Kidney (tissue), 14 donors: ENCODE data around the gene CIAO3. TPM values are rescaled to one million over a fixed set of nuclear protein-coding genes. Genes with fewer than 3 reads are reported as not detected.

Source experiments
- DNase-seq, 5 donors: peaks; one replicate each; pipeline ENCODE4 v3.0.0-alpha.2; 2013 to 2020
- FAIRE-seq: peaks from 2 replicates; lab custom pipeline; 2012; peaks lifted over from hg19 to GRCh38; lab: Jason Lieb, UNC
- H3K27ac ChIP-seq, 2 donors: one replicate each; pipeline ENCODE4 v1.7.0; 2013; ENCODE audit warnings: low read depth in 2 of 2, low read length in 2 of 2, inconsistent platforms in 1 of 2
- H3K27me3 ChIP-seq: one replicate; pipeline ENCODE4 v1.7.1; 2013; ENCODE audit warnings: low read length, inconsistent platforms; ENCODE audit not compliant: control insufficient read depth, insufficient read depth
- H3K36me3 ChIP-seq, 3 donors: one replicate each; pipeline versions ENCODE4 v1.7.0 to v1.7.1; 2013; ENCODE audit warnings: low read length in 3 of 3, control low read depth in 1 of 3, inconsistent platforms in 1 of 3; ENCODE audit not compliant: insufficient read depth in 3 of 3, control insufficient read depth in 2 of 3
- H3K4me1 ChIP-seq, 3 donors: one replicate each; pipeline versions ENCODE4 v1.7.0 to v1.7.1; 2013; ENCODE audit warnings: low read length in 3 of 3, inconsistent platforms in 1 of 3, low read depth in 1 of 3; ENCODE audit not compliant: control insufficient read depth in 2 of 3, insufficient read depth in 2 of 3
- H3K4me3 ChIP-seq, 3 donors: one replicate each; pipeline versions ENCODE4 v1.7.0 to v1.8.1; 2013; ENCODE audit warnings: low read length in 3 of 3, control low read depth in 1 of 3, inconsistent platforms in 1 of 3
- H3K9ac ChIP-seq, 3 donors: one replicate each; pipeline versions ENCODE4 v1.7.0 to v1.7.1; 2013; ENCODE audit warnings: low read length in 3 of 3, control low read depth in 1 of 3, inconsistent platforms in 1 of 3
- H3K9me3 ChIP-seq, 3 donors: one replicate each; pipeline versions ENCODE4 v1.7.0 to v1.7.1; 2013; ENCODE audit warnings: low read length in 3 of 3, control low read depth in 1 of 3, inconsistent platforms in 1 of 3; ENCODE audit not compliant: control insufficient read depth in 2 of 3, insufficient read depth in 1 of 3
- intact Hi-C: fragments of 100-400 bp; cut with DNase I; formaldehyde crosslinking; loops from one replicate; pipeline ENCODE4 v1.11.1; 2022
- microRNA-seq: library from miRNA; unstranded; fragments of <30 nt; microRNA quantifications from one replicate; pipeline ENCODE4 v1.2.0, GENCODE V29; 2020
- polyA plus RNA-seq: library from polyadenylated mRNA; stranded (reverse); fragments of 350-450 nt; fragmentation: Illumina TruSeq; extraction: RNeasy Lipid Tissue Mini Kit (QIAGEN cat#74804); gene quantifications from one replicate; pipeline ENCODE4 v1.2.3, GENCODE V29; 2014; ENCODE audit warnings: low read depth, low replicate concordance; ENCODE audit not compliant: insufficient read depth
- total RNA-seq: library from RNA; stranded (reverse); fragmentation: NEBNext Ultra II Directional; extraction: Animal tissue kit (Norgen Biotek cat#: 25700); gene quantifications from one replicate; pipeline ENCODE4 v1.2.1, GENCODE V29; 2021
- TF ChIP-seq, protein P1 (sequence below): IDR thresholded peaks from 3 replicates; pipeline ENCODE4 v1.5.1; 2012; ENCODE audit warnings: mild to moderate bottlenecking, moderate library complexity, borderline replicate concordance; ENCODE audit not compliant: insufficient read depth; ENCODE audit errors: extremely low read depth
- donor health status: control.
- donor health status: control.
- donor health status: control.
- donor health status: control.
- donor health status: control.
- donor health status: DM: yes; HTN: yes; CAD: no.
- donor health status: Normal renal cell carcinoma (clear cell type).

CIAO3 gene
- total and polyA plus RNA-seq, 2 donors from 2014 or later, result 36.8 to 37.7 TPM

DNA sequence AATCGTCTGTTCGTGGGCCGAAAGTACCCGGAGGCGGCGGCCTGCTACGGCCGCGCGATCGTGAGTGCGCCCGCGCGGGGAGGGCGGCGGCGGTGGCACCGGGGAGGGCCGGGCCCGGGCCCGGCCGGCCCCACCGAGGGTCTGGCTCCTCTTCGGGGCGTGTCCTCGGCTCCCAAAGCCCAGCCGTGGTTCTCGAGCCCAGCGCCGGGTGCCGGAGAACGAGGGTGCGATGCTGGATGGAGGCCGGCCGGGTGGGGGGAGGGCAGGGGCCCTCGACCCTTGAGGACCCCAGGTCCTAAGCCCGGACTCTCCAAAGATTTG is 60.2 kb downstream of the CIAO3 start:
- Histone ChIP-seq H3K4me3 (peak overlapping the region; percentile 42 to 79 (median 77)), H3K27ac (peak overlapping the region; percentile 9 to 51), H3K36me3 (peaks cover 5 to 19% (median 8%) of the 10 kb centered on the region in 3 donors), H3K9ac (peak overlapping the region in 2 of 3 donors; percentile 64 to 71), H3K27me3 (no peaks in the 10 kb centered on the region), H3K9me3 (no peaks in the 10 kb centered on the region), H3K4me1 (peaks cover 0 to 42% (median 12%) of the 10 kb centered on the region in 3 donors)
- FAIRE-seq, result no peak
- no peak for DNase-seq
- TF ChIP-seq, protein P1, sequence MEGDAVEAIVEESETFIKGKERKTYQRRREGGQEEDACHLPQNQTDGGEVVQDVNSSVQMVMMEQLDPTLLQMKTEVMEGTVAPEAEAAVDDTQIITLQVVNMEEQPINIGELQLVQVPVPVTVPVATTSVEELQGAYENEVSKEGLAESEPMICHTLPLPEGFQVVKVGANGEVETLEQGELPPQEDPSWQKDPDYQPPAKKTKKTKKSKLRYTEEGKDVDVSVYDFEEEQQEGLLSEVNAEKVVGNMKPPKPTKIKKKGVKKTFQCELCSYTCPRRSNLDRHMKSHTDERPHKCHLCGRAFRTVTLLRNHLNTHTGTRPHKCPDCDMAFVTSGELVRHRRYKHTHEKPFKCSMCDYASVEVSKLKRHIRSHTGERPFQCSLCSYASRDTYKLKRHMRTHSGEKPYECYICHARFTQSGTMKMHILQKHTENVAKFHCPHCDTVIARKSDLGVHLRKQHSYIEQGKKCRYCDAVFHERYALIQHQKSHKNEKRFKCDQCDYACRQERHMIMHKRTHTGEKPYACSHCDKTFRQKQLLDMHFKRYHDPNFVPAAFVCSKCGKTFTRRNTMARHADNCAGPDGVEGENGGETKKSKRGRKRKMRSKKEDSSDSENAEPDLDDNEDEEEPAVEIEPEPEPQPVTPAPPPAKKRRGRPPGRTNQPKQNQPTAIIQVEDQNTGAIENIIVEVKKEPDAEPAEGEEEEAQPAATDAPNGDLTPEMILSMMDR, result no peak
- intact Hi-C loops, result no loop called here

DNA sequence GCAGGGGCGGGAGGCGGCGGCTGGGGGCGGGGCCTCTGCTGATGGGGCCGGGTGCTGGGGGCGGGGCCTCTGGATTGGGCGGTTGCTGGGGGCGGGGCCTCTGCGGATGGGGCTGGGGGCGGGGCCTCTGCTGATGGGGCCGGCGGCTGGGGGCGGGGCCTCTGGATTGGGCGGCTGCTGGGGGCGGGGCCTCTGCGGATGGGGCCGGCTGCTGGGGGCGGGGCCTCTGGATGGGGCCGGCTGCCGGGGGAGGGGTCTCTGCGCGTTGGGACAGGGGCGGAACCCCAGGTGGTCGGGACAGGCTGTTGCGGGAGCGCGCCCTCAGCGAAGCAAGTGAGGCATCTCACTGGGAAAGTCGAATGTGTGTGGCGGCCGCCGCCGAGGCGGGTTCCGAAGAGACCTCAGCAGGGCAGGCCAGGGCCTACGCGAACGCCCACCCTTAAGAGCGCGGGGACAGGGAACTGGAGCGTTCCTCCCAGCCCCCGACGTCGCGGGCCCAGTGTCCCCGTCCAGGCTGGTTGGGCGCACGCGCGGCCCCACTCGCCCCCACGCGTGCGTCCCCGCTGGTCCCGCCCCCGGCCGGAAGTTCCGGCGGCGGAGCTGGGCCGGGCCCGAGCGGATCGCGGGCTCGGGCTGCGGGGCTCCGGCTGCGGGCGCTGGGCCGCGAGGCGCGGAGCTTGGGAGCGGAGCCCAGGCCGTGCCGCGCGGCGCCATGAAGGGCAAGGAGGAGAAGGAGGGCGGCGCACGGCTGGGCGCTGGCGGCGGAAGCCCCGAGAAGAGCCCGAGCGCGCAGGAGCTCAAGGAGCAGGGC is 60.8 kb downstream of the CIAO3 start, which contains the start of gene STUB1:
Gene STUB1 (plus strand): TSS at position 597 of the 811 bp plus-strand sequence. CDS start 116 bp downstream, at position 713.
- peak within 1 kb of the TSS; percentile 93 to 94 for H3K27ac ChIP-seq
- peak within 1 kb of the TSS; percentile 61 to 79 (median 77) for H3K4me3 ChIP-seq
- H3K9ac ChIP-seq, result peak within 1 kb of the TSS; percentile 26 to 71 (median 64)
- peak; percentile 91 to 97 (median 94) for DNase-seq
- TF ChIP-seq, protein P1, result no peak
- H3K36me3 ChIP-seq, result peaks cover 5 to 19% (median 8%) of the 10 kb centered on the region in 3 donors
- H3K27me3 ChIP-seq, result no peaks in the 10 kb centered on the region
- no peaks in the 10 kb centered on the region for H3K9me3 ChIP-seq
- FAIRE-seq, result no peak
- H3K4me1 ChIP-seq, result peaks cover 0 to 41% (median 12%) of the 10 kb centered on the region in 3 donors
- intact Hi-C loops, result no loop called here

Small RNAs within 50 kb of the gene (microRNA-seq; reads per million reads assigned to microRNA genes)
- not detected for gene MIR662

Other genes with a start within 250 kb of the CIAO3 start
- gene CAPN15, start 213.3 kb downstream of the CIAO3 start, total RNA-seq, result 52.9 TPM
- 17.9 TPM for gene CAPN15, start 213.3 kb downstream of the CIAO3 start, polyA plus RNA-seq
- 1.8 TPM for gene PRR35, start 180.6 kb downstream of the CIAO3 start, total RNA-seq
- 24.4 TPM for gene PRR35, start 180.6 kb downstream of the CIAO3 start, polyA plus RNA-seq
- 3.3 TPM for gene NHLRC4, start 174.0 kb downstream of the CIAO3 start, total RNA-seq
- 17.4 TPM for gene NHLRC4, start 174.0 kb downstream of the CIAO3 start, polyA plus RNA-seq
- 92.9 TPM for gene PIGQ, start 171.0 kb downstream of the CIAO3 start, total RNA-seq
- 118 TPM for gene PIGQ, start 171.0 kb downstream of the CIAO3 start, polyA plus RNA-seq
- 24.0 TPM for gene RAB40C, start 150.9 kb downstream of the CIAO3 start, total RNA-seq
- gene RAB40C, start 150.9 kb downstream of the CIAO3 start, polyA plus RNA-seq, result 18.1 TPM
- 0.69 TPM for gene WFIKKN1, start 110.0 kb downstream of the CIAO3 start, total RNA-seq
- gene WFIKKN1, start 110.0 kb downstream of the CIAO3 start, polyA plus RNA-seq, result 1.8 TPM
- 44.2 TPM for gene METTL26, start 104.7 kb downstream of the CIAO3 start, total RNA-seq
- 183 TPM for gene METTL26, start 104.7 kb downstream of the CIAO3 start, polyA plus RNA-seq
- gene MCRIP2, start 99.2 kb downstream of the CIAO3 start, total RNA-seq, result 36.9 TPM
- 265 TPM for gene MCRIP2, start 99.2 kb downstream of the CIAO3 start, polyA plus RNA-seq
- gene WDR90, start 91.6 kb downstream of the CIAO3 start, total RNA-seq, result 51.6 TPM
- 10.6 TPM for gene WDR90, start 91.6 kb downstream of the CIAO3 start, polyA plus RNA-seq
- 117 TPM for gene RHOT2, start 72.9 kb downstream of the CIAO3 start, total RNA-seq
- 90.5 TPM for gene RHOT2, start 72.9 kb downstream of the CIAO3 start, polyA plus RNA-seq
- gene RHBDL1, start 65.3 kb downstream of the CIAO3 start, total RNA-seq, result 0.88 TPM
- 9.7 TPM for gene RHBDL1, start 65.3 kb downstream of the CIAO3 start, polyA plus RNA-seq
- gene STUB1, start 60.6 kb downstream of the CIAO3 start, total RNA-seq, result 92.9 TPM
- 218 TPM for gene STUB1, start 60.6 kb downstream of the CIAO3 start, polyA plus RNA-seq
- 75.0 TPM for gene JMJD8, start 56.7 kb downstream of the CIAO3 start, total RNA-seq
- 80.4 TPM for gene JMJD8, start 56.7 kb downstream of the CIAO3 start, polyA plus RNA-seq
- gene WDR24, start 50.6 kb downstream of the CIAO3 start, total RNA-seq, result 11.8 TPM
- 7.2 TPM for gene WDR24, start 50.6 kb downstream of the CIAO3 start, polyA plus RNA-seq
- 44.9 TPM for gene FBXL16, start 35.2 kb downstream of the CIAO3 start, total RNA-seq
- gene FBXL16, start 35.2 kb downstream of the CIAO3 start, polyA plus RNA-seq, result 12.0 TPM
- gene METRN, start 25.9 kb downstream of the CIAO3 start, total RNA-seq, result 34.9 TPM
- 114 TPM for gene METRN, start 25.9 kb downstream of the CIAO3 start, polyA plus RNA-seq
- 44.1 TPM for gene ANTKMT, start 19.9 kb downstream of the CIAO3 start, total RNA-seq
- gene ANTKMT, start 19.9 kb downstream of the CIAO3 start, polyA plus RNA-seq, result 70.4 TPM
- gene CCDC78, start 14.6 kb downstream of the CIAO3 start, total RNA-seq, result 2.6 TPM
- gene CCDC78, start 14.6 kb downstream of the CIAO3 start, polyA plus RNA-seq, result 1.3 TPM
- 7.5 TPM for gene HAGHL, start 13.9 kb downstream of the CIAO3 start, total RNA-seq
- gene HAGHL, start 13.9 kb downstream of the CIAO3 start, polyA plus RNA-seq, result 18.0 TPM
- 19.4 TPM for gene MSLN, start 19.7 kb upstream of the CIAO3 start, total RNA-seq
- gene MSLN, start 19.7 kb upstream of the CIAO3 start, polyA plus RNA-seq, result 3.7 TPM
- 16.9 TPM for gene RPUSD1, start 47.4 kb upstream of the CIAO3 start, total RNA-seq
- 15.1 TPM for gene RPUSD1, start 47.4 kb upstream of the CIAO3 start, polyA plus RNA-seq
- gene CHTF18, start 47.6 kb upstream of the CIAO3 start, total RNA-seq, result 16.0 TPM
- 4.2 TPM for gene CHTF18, start 47.6 kb upstream of the CIAO3 start, polyA plus RNA-seq
- not detected for gene GNG13, start 59.7 kb upstream of the CIAO3 start, total RNA-seq
- not detected for gene GNG13, start 59.7 kb upstream of the CIAO3 start, polyA plus RNA-seq
- gene LMF1, start 230.0 kb upstream of the CIAO3 start, total RNA-seq, result 28.6 TPM
- gene LMF1, start 230.0 kb upstream of the CIAO3 start, polyA plus RNA-seq, result 15.4 TPM
- gene SOX8, start 240.8 kb upstream of the CIAO3 start, total RNA-seq, result 1.0 TPM
- 0.17 TPM for gene SOX8, start 240.8 kb upstream of the CIAO3 start, polyA plus RNA-seq